Psoas muscle (tissue), 8 donors: ENCODE results near the gene TSPAN15. TPM values are rescaled to one million over a fixed set of nuclear protein-coding genes. Genes with fewer than 3 reads are reported as not detected.
A peak's percentile ranks its signal among the peaks of the same experiment; 100 is the strongest.

Source experiments
- ATAC-seq, 4 donors: fragments of 200-7000 bp; cut with Tn5 transposase; one replicate each; pipeline ENCODE4 v1.9.1; 2020; ENCODE audit warnings: moderate library complexity in 3 of 4, mild to moderate bottlenecking in 2 of 4
- DNase-seq, 2 donors: peaks; one replicate each; pipeline ENCODE4 v3.0.0-alpha.2; 2020
- H3K27ac ChIP-seq: fragments of 200-600 bp; one replicate; pipeline ENCODE4 v1.8.0; 2022
- H3K27me3 ChIP-seq, 3 donors: fragments of 200-600 bp in 1 of 3; one replicate each; pipeline versions ENCODE4 v1.6.1 to v1.8.0; 2013 to 2022; ENCODE audit warnings: low read length in 2 of 3, mild to moderate bottlenecking in 2 of 3, moderate library complexity in 1 of 3; ENCODE audit not compliant: insufficient read depth in 3 of 3
- H3K36me3 ChIP-seq, 2 donors: fragments of 200-600 bp in 1 of 2; one replicate each; pipeline versions ENCODE4 v1.6.1 to v1.8.0; 2013 to 2022; ENCODE audit warnings: low read depth in 1 of 2, mild to moderate bottlenecking in 1 of 2, moderate library complexity in 1 of 2; ENCODE audit not compliant: insufficient read depth in 1 of 2
- H3K4me1 ChIP-seq: fragments of 200-600 bp; one replicate; pipeline ENCODE4 v1.8.0; 2022
- H3K4me3 ChIP-seq: fragments of 200-600 bp; one replicate; pipeline ENCODE4 v1.8.0; 2022; ENCODE audit warnings: mild to moderate bottlenecking
- H3K9me3 ChIP-seq: fragments of 200-600 bp; one replicate; pipeline ENCODE4 v1.8.0; 2022
- CTCF ChIP-seq: fragments of 200-600 bp; IDR thresholded peaks from one replicate; pipeline ENCODE4 v1.8.0; 2022; ENCODE audit warnings: antibody characterized with exemption
- whole genome bisulfite sequencing, 3 donors: extraction: QIAGEN DNeasy Blood & Tissue Kit; methylation state at CpG; one replicate each; pipeline versions ENCODE4 v1.1.6 to v1.1.7; 2013; 5-methylcytosine and 5-hydroxymethylcytosine counted together
- intact Hi-C, 2 donors: fragments of 100-400 bp; cut with DNase I; formaldehyde crosslinking; loops; one replicate each; pipeline versions ENCODE4 v1.11.0 to v1.14.2; 2022
- polyA plus RNA-seq, 3 donors: library from polyadenylated mRNA; stranded (reverse); fragments of 200-250 nt; gene quantifications; one replicate each; pipeline ENCODE4 v1.2.3, GENCODE V29; 2013
- total RNA-seq, 4 donors: library from RNA; stranded (reverse); fragmentation: NEBNext Ultra II Directional in 2 of 4; extraction: Animal tissue kit (Norgen Biotek cat#: 25700) in 2 of 4; gene quantifications; one replicate each; pipeline versions ENCODE4 v1.2.1 to v1.2.4, GENCODE V29; 2021 to 2023
- donor health status: healthy with polysubstance abuse.
- donor health status: DM: no; HTN: no; CAD: no; lungs with moderate emphysema.
- donor health status: Bipolar disorder and iron deficiency.
- donor health status: healthy.
- donor health status: DM: yes; HTN: yes; CAD: no.
- donor health status: DM: no; HTN: no; CAD: no.
- donor health status: DM: no; HTN: no; CAD: no.
- donor health status: DM: yes; HTN: yes; CAD: no.

TSPAN15 gene
- total and polyA plus RNA-seq, 7 donors: 6.3 to 35.0 (median 10.7) TPM

DNA sequence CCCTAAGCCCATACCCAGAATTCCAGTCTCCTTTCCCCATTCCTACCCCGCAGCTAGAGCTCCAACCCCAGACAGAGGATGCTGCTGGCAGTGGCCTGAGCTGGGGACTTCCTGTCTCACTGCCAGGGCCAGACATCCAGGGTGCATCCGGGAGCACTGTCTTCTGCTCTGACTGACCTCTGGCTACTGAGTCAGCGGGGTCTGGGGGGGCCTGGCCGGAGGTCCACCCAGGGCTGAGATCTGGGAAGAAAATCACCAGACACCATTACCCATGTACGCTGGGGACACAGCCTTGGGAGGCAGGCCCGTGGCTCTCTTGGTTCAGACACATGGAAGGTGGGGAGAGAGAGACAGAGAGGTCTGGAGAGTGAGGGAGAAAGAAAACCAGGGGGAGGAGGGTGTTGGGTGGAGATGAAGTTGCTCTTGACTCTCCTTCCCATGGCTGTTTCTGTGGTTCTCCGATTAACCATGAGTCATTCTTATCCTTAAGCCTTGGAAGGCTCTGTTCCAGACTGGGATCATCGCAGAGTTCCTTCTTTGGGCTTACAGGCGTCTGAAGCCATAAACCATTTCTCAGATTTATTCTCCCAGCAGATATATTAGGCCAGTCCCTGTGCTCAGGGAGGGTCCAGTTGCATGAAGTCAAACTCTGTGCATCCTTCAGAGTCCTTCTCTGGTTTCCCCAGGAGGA is 23.6 kb downstream of the TSPAN15 start:
- intact Hi-C loops: loop anchor here in 1 of 2 donors (2.0 kb wide), 1 partner anchor 16 kb away; no protein-coding TSS in a partner anchor
- H3K9me3 ChIP-seq: no peaks in the 10 kb centered on the region
- H3K27me3 ChIP-seq: no peaks in the 10 kb centered on the region
- WGBS, 3 donors: 20 to 32% (median 23%) methylated on average over 9 of the region's 9 CpGs
- H3K36me3 ChIP-seq: no peaks in the 10 kb centered on the region
- no peak for TF ChIP-seq CTCF
- H3K4me3 ChIP-seq: peak overlapping the region; percentile 28
- H3K4me1 ChIP-seq: peaks cover 74% of the 10 kb centered on the region
- peak overlapping the region; percentile 89 for H3K27ac ChIP-seq
- peak; percentile 72 to 92 (median 84) for ATAC-seq
- DNase-seq: peak in 1 of 2 donors; percentile 64

- H3K9me3 ChIP-seq: no peaks in the 10 kb centered on the region
- TF ChIP-seq CTCF: no peak
- H3K27ac ChIP-seq: peak overlapping the region; percentile 89
- H3K36me3 ChIP-seq: no peaks in the 10 kb centered on the region
- intact Hi-C loops: loop anchor here in 1 of 2 donors (2.0 kb wide), 1 partner anchor 17 kb away; no protein-coding TSS in a partner anchor
- H3K27me3 ChIP-seq: no peaks in the 10 kb centered on the region
- DNase-seq (no peak), ATAC-seq (peak in 1 of 4 donors; percentile 17)
- no peak overlapping the region for H3K4me3 ChIP-seq
- peaks cover 78% of the 10 kb centered on the region for H3K4me1 ChIP-seq
- WGBS, 3 donors: 40 to 71% (median 47%) methylated on average over 2 of the region's 2 CpGs
These were observed 24.2 kb downstream of the TSPAN15 start for GRCh38 chr10:69475433-69475830.

- H3K9me3 ChIP-seq: no peaks in the 10 kb centered on the region
- DNase-seq (no peak), ATAC-seq (no peak)
- peaks cover 90% of the 10 kb centered on the region for H3K4me1 ChIP-seq
- peak overlapping the region; percentile 89 for H3K27ac ChIP-seq
- no peaks in the 10 kb centered on the region for H3K36me3 ChIP-seq
- H3K27me3 ChIP-seq: no peaks in the 10 kb centered on the region
- TF ChIP-seq CTCF: no peak
- intact Hi-C loops: no loop called here
- no peak overlapping the region for H3K4me3 ChIP-seq
- 73 to 81% (median 77%) methylated on average over 8 of the region's 8 CpGs for WGBS, 3 donors
These were observed 26.8 kb downstream of the TSPAN15 start for GRCh38 chr10:69477968-69478597.

DNA sequence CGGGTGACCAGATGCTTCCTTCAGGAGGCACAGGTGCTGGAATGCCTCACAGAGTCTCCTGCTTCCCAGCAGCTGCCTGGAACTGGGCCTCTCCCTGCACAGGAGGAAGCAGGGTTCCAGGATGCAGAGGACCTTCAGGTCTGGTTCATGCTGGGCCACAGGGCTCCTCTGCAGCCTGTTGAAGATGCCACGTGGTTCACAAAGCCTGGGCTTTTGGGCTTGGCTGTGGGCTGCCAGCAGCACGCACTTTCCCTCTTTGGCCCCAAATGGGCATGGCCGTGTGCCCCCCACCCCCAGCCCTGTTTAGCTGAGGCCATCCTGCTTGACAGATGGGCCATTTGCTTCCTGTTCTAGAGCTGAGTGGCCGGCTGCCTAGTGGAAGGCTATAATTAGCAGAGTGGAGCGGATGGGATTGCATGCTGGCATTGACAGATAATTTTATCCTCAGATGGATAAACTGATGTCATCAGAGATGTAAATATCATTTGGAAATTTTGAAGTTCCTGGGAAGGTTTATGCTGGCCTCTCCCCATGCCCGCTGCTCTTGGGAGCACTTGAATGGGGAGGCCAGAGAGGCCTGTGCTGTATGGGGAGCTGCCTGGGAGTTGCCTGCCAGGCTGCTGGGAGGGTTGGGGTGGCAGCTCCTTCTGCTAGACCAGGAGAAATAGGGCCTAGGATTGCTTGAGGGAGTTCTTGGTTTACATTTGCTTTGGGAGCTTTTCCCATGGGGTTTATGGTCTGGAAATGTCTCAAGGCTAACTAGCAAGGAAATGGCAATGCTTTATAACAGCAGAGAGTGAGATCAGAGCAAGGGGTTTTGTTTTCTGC is 28.2 kb downstream of the TSPAN15 start:
- peak; percentile 51 to 76 for DNase-seq
- no peak for TF ChIP-seq CTCF
- H3K27me3 ChIP-seq: no peaks in the 10 kb centered on the region
- peak overlapping the region; percentile 89 for H3K27ac ChIP-seq
- H3K4me1 ChIP-seq: peaks cover 84% of the 10 kb centered on the region
- no peaks in the 10 kb centered on the region for H3K36me3 ChIP-seq
- no peaks in the 10 kb centered on the region for H3K9me3 ChIP-seq
- 6 to 7% (median 7%) methylated on average over 7 of the region's 7 CpGs for WGBS, 3 donors
- H3K4me3 ChIP-seq: peak overlapping the region; percentile 20
- intact Hi-C loops: no loop called here
- ATAC-seq: peak; percentile 71 to 85 (median 78)
